IMR-90 (cell line): ENCODE measurements around the gene SNX2. TPM values are rescaled to one million over a fixed set of nuclear protein-coding genes. Genes with fewer than 3 reads are reported as not detected.

Experiments
- ATAC-seq: fragments of 200-7000 bp; cut with Tn5 transposase; 2 replicates; pipeline ENCODE4 v1.9.1; 2020; ENCODE audit warnings: low read depth, mild to moderate bottlenecking, moderate library complexity
- BruUV-seq: library from RNA; stranded (reverse); fragments of 400-500 nt; replicated peaks from 2 replicates; lab custom pipeline; 2021; lab: Mats Ljungman, UMichigan
- CTCF ChIA-PET: fragments of 300-600 bp; formaldehyde crosslinking; extraction: SDS; loops from one replicate; lab custom pipeline; 2021; ENCODE audit warnings: antibody characterized with exemption; lab: Yijun Ruan, JAX
- POLR2A ChIA-PET: fragments of 300-600 bp; sonication (Branson Sonifier 250); formaldehyde crosslinking; loops from one replicate; lab custom pipeline; 2022; ENCODE audit warnings: antibody characterized with exemption; ENCODE audit not compliant: unreplicated experiment; lab: Charles Lee
- DNase-seq: peaks from one replicate; pipeline ENCODE4 v3.0.0; 2013
- H2AFZ ChIP-seq: replicated peaks from 2 replicates; pipeline ENCODE3; 2013; ENCODE audit warnings: low read length, mild to moderate bottlenecking; ENCODE audit not compliant: poor library complexity
- H2AK5ac ChIP-seq: 2 replicates; pipeline ENCODE4 v1.6.1; 2013; ENCODE audit warnings: low read depth, low read length, inconsistent platforms
- H2AK9ac ChIP-seq: replicated peaks from 2 replicates; pipeline ENCODE3; 2013; ENCODE audit warnings: mild to moderate bottlenecking, low read depth, low read length, moderate library complexity; ENCODE audit not compliant: poor library complexity
- H2BK120ac ChIP-seq: 2 replicates; pipeline ENCODE4 v1.6.1; 2013; ENCODE audit warnings: low read depth, low read length, inconsistent platforms
- H2BK15ac ChIP-seq: 3 replicates; pipeline ENCODE4 v1.6.1; 2013; ENCODE audit warnings: low read depth, low read length, inconsistent platforms
- H2BK20ac ChIP-seq: 2 replicates; pipeline ENCODE4 v1.6.1; 2013; ENCODE audit warnings: low read depth, mild to moderate bottlenecking, inconsistent platforms, low read length, moderate library complexity
- H2BK5ac ChIP-seq: 2 replicates; pipeline ENCODE4 v1.6.1; 2013; ENCODE audit warnings: mild to moderate bottlenecking, low read depth, low read length, inconsistent platforms; ENCODE audit not compliant: poor library complexity, severe bottlenecking
- H3K14ac ChIP-seq: replicated peaks from 2 replicates; pipeline ENCODE4 v1.6.1; 2013; ENCODE audit warnings: low read depth, low read length, inconsistent platforms
- H3K18ac ChIP-seq: 2 replicates; pipeline ENCODE4 v1.6.1; 2013; ENCODE audit warnings: low read depth, low read length, control low read depth
- H3K23ac ChIP-seq: 2 replicates; pipeline ENCODE4 v1.6.1; 2013; ENCODE audit warnings: low read depth, low read length, inconsistent platforms
- H3K27ac ChIP-seq: 2 replicates; pipeline ENCODE4 v1.5.1; 2013; ENCODE audit warnings: mild to moderate bottlenecking, control low read depth, low read length; ENCODE audit not compliant: insufficient read depth
- H3K27me3 ChIP-seq: 2 replicates; pipeline ENCODE4 v1.6.1; 2013; ENCODE audit warnings: low read length; ENCODE audit not compliant: control insufficient read depth, insufficient read depth
- H3K36me3 ChIP-seq: 2 replicates; pipeline ENCODE4 v1.6.1; 2013; ENCODE audit warnings: low read length, mixed read lengths; ENCODE audit not compliant: control insufficient read depth, insufficient read depth
- H3K4ac ChIP-seq: 2 replicates; pipeline ENCODE4 v1.6.1; 2013; ENCODE audit warnings: low read depth, low read length, inconsistent platforms
- H3K4me1 ChIP-seq: 2 replicates; pipeline ENCODE4 v1.6.1; 2013; ENCODE audit warnings: low read length, mixed read lengths; ENCODE audit not compliant: control insufficient read depth, insufficient read depth
- H3K4me2 ChIP-seq: 2 replicates; pipeline ENCODE4 v1.6.1; 2013; ENCODE audit warnings: low read depth, mild to moderate bottlenecking, control low read depth, low read length, moderate library complexity
- H3K4me3 ChIP-seq: 2 replicates; pipeline ENCODE4 v1.5.1; 2013; ENCODE audit warnings: low read depth, mild to moderate bottlenecking, control low read depth, low read length, moderate library complexity; ENCODE audit not compliant: insufficient read depth
- H3K56ac ChIP-seq: 2 replicates; pipeline ENCODE4 v1.6.1; 2013; ENCODE audit warnings: low read length, inconsistent platforms; ENCODE audit not compliant: insufficient read depth; ENCODE audit errors: extremely low read depth
- H3K79me1 ChIP-seq, 2 experiments: 2 replicates each; pipeline ENCODE4 v1.6.1; 2013; ENCODE audit warnings: low read length in 2 of 2, inconsistent platforms in 1 of 2, low read depth in 1 of 2
- H3K9ac ChIP-seq: 2 replicates; pipeline ENCODE4 v1.6.1; 2013; ENCODE audit warnings: low read depth, low read length, control low read depth
- H3K9me1 ChIP-seq: 2 replicates; pipeline ENCODE4 v1.6.1; 2013; ENCODE audit warnings: low read length, inconsistent platforms; ENCODE audit not compliant: insufficient read depth
- H3K9me3 ChIP-seq: 2 replicates; pipeline ENCODE4 v1.6.1; 2013; ENCODE audit warnings: low read length; ENCODE audit not compliant: control insufficient read depth, insufficient read depth
- H4K20me1 ChIP-seq: 2 replicates; pipeline ENCODE4 v1.6.1; 2013; ENCODE audit warnings: low read length, inconsistent platforms; ENCODE audit not compliant: insufficient read depth
- H4K5ac ChIP-seq: 2 replicates; pipeline ENCODE4 v1.6.1; 2013; ENCODE audit warnings: mild to moderate bottlenecking, low read depth, low read length, control low read depth
- H4K8ac ChIP-seq, 2 experiments: 2 replicates each; pipeline ENCODE4 v1.6.1; 2013; ENCODE audit warnings: low read depth in 2 of 2, low read length in 2 of 2, control low read depth in 1 of 2, inconsistent platforms in 1 of 2
- H4K91ac ChIP-seq: 2 replicates; pipeline ENCODE4 v1.6.1; 2013; ENCODE audit warnings: low read depth, low read length, inconsistent platforms; ENCODE audit not compliant: insufficient read depth
- CEBPB ChIP-seq: IDR thresholded peaks from 2 replicates; pipeline ENCODE4 v1.6.1; 2012; ENCODE audit warnings: low read depth, low read length, improper control_type of control experiment
- CHD1 ChIP-seq: IDR thresholded peaks from 2 replicates; pipeline ENCODE4 v1.6.1; 2012; ENCODE audit warnings: low read depth, low read length, improper control_type of control experiment
- CTCF ChIP-seq: conservative IDR thresholded peaks from 2 replicates; pipeline ENCODE4 v1.5.1; 2012; ENCODE audit warnings: mild to moderate bottlenecking, low read depth, low read length, improper control_type of control experiment
- FOS ChIP-seq: fragments of 150-350 bp; IDR thresholded peaks from 2 replicates; pipeline ENCODE4 v1.6.1; 2016; ENCODE audit warnings: low read depth, low read length
- MAFK ChIP-seq: IDR thresholded peaks from 2 replicates; pipeline ENCODE4 v1.6.1; 2012; ENCODE audit warnings: low read depth, low read length, improper control_type of control experiment
- MAZ ChIP-seq: IDR thresholded peaks from 2 replicates; pipeline ENCODE4 v1.6.1; 2012; ENCODE audit warnings: low read depth, mild to moderate bottlenecking, low read length, improper control_type of control experiment, moderate library complexity, borderline replicate concordance
- NFE2L2 ChIP-seq: fragments of 150-350 bp; IDR thresholded peaks from 2 replicates; pipeline ENCODE4 v1.6.1; 2016; ENCODE audit warnings: low read depth, mild to moderate bottlenecking, low read length
- RAD21 ChIP-seq: IDR thresholded peaks from 2 replicates; pipeline ENCODE4 v1.6.1; 2012; ENCODE audit warnings: low read length, improper control_type of control experiment
- RCOR1 ChIP-seq: IDR thresholded peaks from 2 replicates; pipeline ENCODE4 v1.6.1; 2012; ENCODE audit warnings: mild to moderate bottlenecking, low read length, improper control_type of control experiment; ENCODE audit not compliant: insufficient replicate concordance
- SMC3 ChIP-seq: fragments of 150-350 bp; IDR thresholded peaks from 2 replicates; pipeline ENCODE4 v1.6.1; 2016; ENCODE audit warnings: low read depth, mild to moderate bottlenecking, antibody characterized with exemption, low read length, moderate library complexity
- USF2 ChIP-seq: fragments of 150-350 bp; IDR thresholded peaks from 2 replicates; pipeline ENCODE4 v1.6.1; 2017; ENCODE audit warnings: mild to moderate bottlenecking, antibody characterized with exemption, low read length, low read depth
- WGBS, 2 experiments: methylation state at CpG; one replicate each; pipeline versions ENCODE4 v1.1.5 to v1.1.7; 2013; ENCODE audit warnings: missing lambda C conversion rate in 2 of 2; ENCODE audit not compliant: insufficient read length in 1 of 2; ENCODE audit errors: extremely low coverage in 2 of 2; 5-methylcytosine and 5-hydroxymethylcytosine counted together
- dilution Hi-C: fragments of 300-500 bp; cut with HindIII; formaldehyde crosslinking; loops from one replicate; pipeline ENCODE4 v1.14.3; 2018; ENCODE audit warnings: low sequenced_read_pairs; ENCODE audit not compliant: unreplicated experiment
- in situ Hi-C: fragments of 300-500 bp; cut with MboI; formaldehyde crosslinking; loops from 3 replicates; pipeline ENCODE4 v1.14.3; 2019; ENCODE audit warnings: low sequenced_read_pairs, inconsistent platforms, mixed read lengths
- intact Hi-C: fragments of 100-400 bp; cut with micrococcal nuclease; formaldehyde crosslinking; loops from 2 replicates; pipeline ENCODE4 v1.10.0; 2022
- polyA plus RNA-seq, 3 experiments: library from polyadenylated mRNA; depleted of rRNA; stranded (reverse); fragments of >200 nt; gene quantifications; 2 replicates each; pipeline ENCODE4 v1.2.3, GENCODE V29; 2012; ENCODE audit warnings: low replicate concordance in 1 of 3
- total RNA-seq: library from RNA; depleted of rRNA; stranded (reverse); fragments of >200 nt; gene quantifications from 2 replicates; pipeline ENCODE4 v1.2.3, GENCODE V29; 2012

SNX2 gene
- total and polyA plus RNA-seq, 2 of the 4 experiments (the other 2 are of a cell fraction) = 26.3 to 52.9 TPM

- H3K4me3 ChIP-seq = no peak overlapping the region
- H2AFZ ChIP-seq = no peak overlapping the region
- ChIA-PET CTCF (no interaction called here), POLR2A (no interaction called here)
- H3K4me2 ChIP-seq = no peak overlapping the region; the same call in 1 of the 2 replicates
- DNase-seq = peak; percentile 21
- no TSS peak for BruUV-seq
- TF ChIP-seq SMC3 (no peak), MAZ (no peak), CHD1 (no peak), FOS (no peak), USF2 (no peak), RCOR1 (no peak), MAFK (no peak), CTCF (no peak), NFE2L2 (no peak), CEBPB (no peak), RAD21 (no peak)
- H4K8ac ChIP-seq = no peak overlapping the region
- H2AK9ac ChIP-seq = no peak overlapping the region
- no peaks in the 10 kb centered on the region for H3K9me3 ChIP-seq
- H3K18ac ChIP-seq = no peak overlapping the region
- no peak overlapping the region for H4K5ac ChIP-seq
- no peak overlapping the region for H3K56ac ChIP-seq
- no peak overlapping the region for H3K14ac ChIP-seq
- dilution Hi-C loops = no loop called here
- no peak overlapping the region for H2BK15ac ChIP-seq
- no peaks in the 10 kb centered on the region; the same call in 1 of the 2 replicates for H4K20me1 ChIP-seq
- in situ Hi-C loops = no loop called here
- H3K79me1 ChIP-seq = peaks cover 29 to 39% of the 10 kb centered on the region in 2 experiments
- no peak overlapping the region for H2BK5ac ChIP-seq
- H2BK120ac ChIP-seq = no peak overlapping the region
- H3K9ac ChIP-seq = no peak overlapping the region
- no peak overlapping the region for H3K23ac ChIP-seq
- H3K4ac ChIP-seq = no peak overlapping the region
- H3K9me1 ChIP-seq = peaks cover 8% of the 10 kb centered on the region; the same call in 1 of the 2 replicates
- peak; percentile 59 for ATAC-seq
- H3K27me3 ChIP-seq = no peaks in the 10 kb centered on the region
- no peak overlapping the region for H3K27ac ChIP-seq
- no peaks in the 10 kb centered on the region for H3K36me3 ChIP-seq
- WGBS, 2 experiments = 100% methylated on average over 2 of the region's 4 CpGs; no CpG with 5 or more reads in 1 of the 2 experiments
- H4K91ac ChIP-seq = no peak overlapping the region
- no peak overlapping the region for H2BK20ac ChIP-seq
- peaks cover 3% of the 10 kb centered on the region; the same call in 1 of the 2 replicates for H3K4me1 ChIP-seq
- intact Hi-C loops = no loop called here
- H2AK5ac ChIP-seq = no peak overlapping the region
These were observed 99.4 kb downstream of the SNX2 start for GRCh38 chr5:122874179-122874875.
